ENCODE measurements around the gene RBM7. TPM values are rescaled to one million over a fixed set of nuclear protein-coding genes. Genes with fewer than 3 reads are reported as not detected.
A peak's percentile ranks its signal among the peaks of the same experiment; 100 is the strongest.

RBM7 gene
- total RNA-seq, 2 donors from 2014 or later: 23.7 to 27.3 TPM

- Histone ChIP-seq H3K4me1 (replicated peaks) (no peaks in the 10 kb centered on the region), H3K36me3 (no peaks in the 10 kb centered on the region), H3K27ac (peak overlapping the region; percentile 92 to 93), H3K4me3 (peak overlapping the region; percentile 55 to 84), H3K9me3 (no peaks in the 10 kb centered on the region), H3K27me3 (replicated peaks; ENCODE audit: insufficient read depth) (no peaks in the 10 kb centered on the region)
- intact Hi-C loops (cut with DNase I): loop anchor here (5.0 kb wide), 1 partner anchor 36 kb away; the partner anchor contains the start of gene REXO2
- 0% methylated on average over 8 of the region's 8 CpGs for WGBS
- DNase-seq (ENCODE audit: low spot score): no peak
- no peak for TF ChIP-seq CTCF (IDR thresholded peaks at IDR 0.05)
- TF ChIP-seq POLR2A (IDR thresholded peaks at IDR 0.05): no peak
- TF ChIP-seq POLR2AphosphoS5 (IDR thresholded peaks at IDR 0.05): no peak
Observed at GRCh38 chr11:114400915-114401223, 403 bp downstream of the RBM7 start.

GRCh38 chr11:114401311-114401710 lies 845 bp downstream of the RBM7 start:
- Histone ChIP-seq H3K27me3 (replicated peaks; ENCODE audit: insufficient read depth) (no peaks in the 10 kb centered on the region), H3K9me3 (no peaks in the 10 kb centered on the region), H3K27ac (peak overlapping the region; percentile 92 to 93), H3K4me3 (peak overlapping the region; percentile 55 to 84), H3K36me3 (no peaks in the 10 kb centered on the region), H3K4me1 (replicated peaks) (no peaks in the 10 kb centered on the region)
- no peak for TF ChIP-seq POLR2A (IDR thresholded peaks at IDR 0.05)
- no peak for TF ChIP-seq POLR2AphosphoS5 (IDR thresholded peaks at IDR 0.05)
- TF ChIP-seq CTCF (IDR thresholded peaks at IDR 0.05): no peak
- DNase-seq (ENCODE audit: low spot score): no peak
- intact Hi-C loops (cut with DNase I): loop anchor here (5.0 kb wide), 1 partner anchor 36 kb away; the partner anchor contains the start of gene REXO2
- WGBS: 6% methylated on average over 4 of the region's 4 CpGs

DNA sequence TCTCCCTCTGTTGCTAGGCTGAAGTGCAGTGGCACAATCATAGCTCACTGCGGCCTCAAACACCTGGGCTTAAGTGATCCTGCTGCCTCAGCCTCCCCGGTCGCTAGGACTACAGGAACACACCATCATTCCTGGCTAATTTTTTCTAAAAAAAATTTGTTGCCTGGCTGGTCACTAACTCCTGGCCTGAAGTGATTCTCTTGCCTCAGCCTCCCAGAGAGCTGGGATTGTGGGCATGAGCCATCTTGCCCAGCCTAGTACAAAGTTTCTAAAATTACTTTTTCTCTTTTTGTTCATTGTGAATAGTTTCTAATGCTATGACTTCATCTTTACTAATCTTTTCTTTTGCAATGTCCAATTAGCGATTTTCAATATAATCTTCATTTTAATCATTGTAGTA lies 12.5 kb downstream of the RBM7 start:
- WGBS: 98% methylated on average over 4 of the region's 4 CpGs
- intact Hi-C loops (cut with DNase I): no loop called here
- no peak for DNase-seq (ENCODE audit: low spot score)
- no peak overlapping the region for H3K27ac ChIP-seq
- H3K27me3 ChIP-seq (replicated peaks; ENCODE audit: insufficient read depth): no peaks in the 10 kb centered on the region
- H3K9me3 ChIP-seq: no peaks in the 10 kb centered on the region
- no peak overlapping the region for H3K4me3 ChIP-seq
- no peaks in the 10 kb centered on the region for H3K36me3 ChIP-seq
- no peak for TF ChIP-seq POLR2AphosphoS5 (IDR thresholded peaks at IDR 0.05)
- no peak for TF ChIP-seq CTCF (IDR thresholded peaks at IDR 0.05)
- TF ChIP-seq POLR2A (IDR thresholded peaks at IDR 0.05): no peak
- H3K4me1 ChIP-seq (replicated peaks): no peaks in the 10 kb centered on the region

DNA sequence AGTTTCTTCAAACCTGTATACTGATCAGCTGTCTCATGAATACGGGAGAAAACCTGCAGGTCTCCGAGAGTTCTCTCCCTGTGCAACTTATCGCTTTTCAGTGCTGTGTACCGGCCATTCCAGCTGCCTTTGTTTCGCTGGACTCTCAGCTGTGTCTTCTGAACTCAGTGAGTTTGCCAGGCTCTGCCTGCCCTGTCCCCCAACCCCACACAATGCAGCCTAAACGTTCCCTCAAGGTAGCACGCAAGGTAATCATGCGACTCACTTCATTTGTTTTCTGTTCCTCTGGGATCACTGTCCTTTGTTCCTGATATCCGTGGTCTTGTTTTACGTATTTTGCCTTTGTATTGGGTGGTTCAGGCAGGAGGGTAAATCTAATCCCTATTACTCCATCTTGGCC lies 13.5 kb downstream of the RBM7 start:
- WGBS: 89% methylated on average over 10 of the region's 10 CpGs
- Histone ChIP-seq H3K27me3 (replicated peaks; ENCODE audit: insufficient read depth) (no peaks in the 10 kb centered on the region), H3K27ac (no peak overlapping the region), H3K9me3 (no peaks in the 10 kb centered on the region), H3K4me3 (no peak overlapping the region), H3K4me1 (replicated peaks) (no peaks in the 10 kb centered on the region), H3K36me3 (no peaks in the 10 kb centered on the region)
- no peak for TF ChIP-seq POLR2A (IDR thresholded peaks at IDR 0.05)
- TF ChIP-seq POLR2AphosphoS5 (IDR thresholded peaks at IDR 0.05): no peak
- no peak for TF ChIP-seq CTCF (IDR thresholded peaks at IDR 0.05)
- no peak for DNase-seq (ENCODE audit: low spot score)
- intact Hi-C loops (cut with DNase I): no loop called here

DNA sequence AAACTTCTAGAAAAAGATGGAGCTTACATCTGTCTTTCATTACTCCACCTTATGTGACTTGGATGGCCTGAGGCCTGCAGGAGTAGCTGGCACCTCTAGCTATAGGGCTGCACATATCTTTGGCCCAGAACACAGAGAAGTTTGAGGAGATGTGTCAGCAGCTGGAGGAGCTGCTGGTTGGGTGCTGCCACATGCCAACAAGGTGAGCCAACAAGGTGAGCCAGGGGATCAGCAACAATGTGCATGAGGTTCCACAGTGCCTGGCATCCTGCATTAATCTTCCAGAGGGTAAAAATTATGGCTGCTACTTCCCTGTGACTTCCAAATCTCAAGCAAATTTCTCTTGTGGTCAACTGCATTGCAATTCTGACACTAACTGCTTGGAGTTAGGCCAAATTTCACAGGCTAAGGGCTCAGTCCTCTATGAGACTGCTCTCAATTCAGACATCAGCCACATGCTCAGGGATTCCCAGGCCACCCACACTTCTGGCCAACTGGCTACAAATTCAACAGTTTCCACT lies 16.0 kb downstream of the RBM7 start:
- Histone ChIP-seq H3K36me3 (no peaks in the 10 kb centered on the region), H3K4me3 (no peak overlapping the region), H3K27me3 (replicated peaks; ENCODE audit: insufficient read depth) (no peaks in the 10 kb centered on the region), H3K4me1 (replicated peaks) (no peaks in the 10 kb centered on the region), H3K27ac (no peak overlapping the region), H3K9me3 (no peaks in the 10 kb centered on the region)
- TF ChIP-seq POLR2AphosphoS5 (IDR thresholded peaks at IDR 0.05): no peak
- no peak for DNase-seq (ENCODE audit: low spot score)
- intact Hi-C loops (cut with DNase I): no loop called here
